Measurements from ENCODE around the gene FAT2. TPM values are rescaled to one million over a fixed set of nuclear protein-coding genes. Genes with fewer than 3 reads are reported as not detected.

Gene FAT2
- total and polyA plus RNA-seq, 2 experiments from 2014 or later = 0.06 to 0.59 TPM

GRCh38 chr5:151618907-151619306, 27.8 kb upstream of the FAT2 start:
- H3K9me3 Mint-ChIP-seq = no peaks in the 10 kb centered on the region
- TF ChIP-seq NANOG (IDR thresholded peaks at IDR 0.05; ENCODE audit: borderline replicate concordance) (no peak), STAT1 (IDR thresholded peaks at IDR 0.05; ENCODE audit: unreplicated experiment) (no peak), JUNB (IDR thresholded peaks at IDR 0.05; ENCODE audit: unreplicated experiment) (no peak), EZH2 (IDR thresholded peaks at IDR 0.05; ENCODE audit: low read depth, unreplicated experiment) (no peak), ZNF331 (CRISPR knock-in tag; IDR thresholded peaks at IDR 0.05; ENCODE audit: low read depth) (no peak), CTCF (conservative IDR thresholded peaks at IDR 0.05; ENCODE audit: low read depth in 2 of 2) (no peak), ZNF114 (CRISPR knock-in tag; IDR thresholded peaks at IDR 0.05) (no peak), CREB1 (CRISPR knock-in tag; IDR thresholded peaks at IDR 0.05; ENCODE audit: low read depth) (no peak), POLR2AphosphoS5 (IDR thresholded peaks at IDR 0.05; ENCODE audit: low read depth) (no peak), EZH2phosphoT487 (IDR thresholded peaks at IDR 0.05; ENCODE audit: unreplicated experiment) (no peak)
- TF ChIP-seq, protein P1, sequence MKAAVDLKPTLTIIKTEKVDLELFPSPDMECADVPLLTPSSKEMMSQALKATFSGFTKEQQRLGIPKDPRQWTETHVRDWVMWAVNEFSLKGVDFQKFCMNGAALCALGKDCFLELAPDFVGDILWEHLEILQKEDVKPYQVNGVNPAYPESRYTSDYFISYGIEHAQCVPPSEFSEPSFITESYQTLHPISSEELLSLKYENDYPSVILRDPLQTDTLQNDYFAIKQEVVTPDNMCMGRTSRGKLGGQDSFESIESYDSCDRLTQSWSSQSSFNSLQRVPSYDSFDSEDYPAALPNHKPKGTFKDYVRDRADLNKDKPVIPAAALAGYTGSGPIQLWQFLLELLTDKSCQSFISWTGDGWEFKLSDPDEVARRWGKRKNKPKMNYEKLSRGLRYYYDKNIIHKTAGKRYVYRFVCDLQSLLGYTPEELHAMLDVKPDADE (IDR thresholded peaks at IDR 0.05) = no peak
- TF ChIP-seq, protein P2, sequence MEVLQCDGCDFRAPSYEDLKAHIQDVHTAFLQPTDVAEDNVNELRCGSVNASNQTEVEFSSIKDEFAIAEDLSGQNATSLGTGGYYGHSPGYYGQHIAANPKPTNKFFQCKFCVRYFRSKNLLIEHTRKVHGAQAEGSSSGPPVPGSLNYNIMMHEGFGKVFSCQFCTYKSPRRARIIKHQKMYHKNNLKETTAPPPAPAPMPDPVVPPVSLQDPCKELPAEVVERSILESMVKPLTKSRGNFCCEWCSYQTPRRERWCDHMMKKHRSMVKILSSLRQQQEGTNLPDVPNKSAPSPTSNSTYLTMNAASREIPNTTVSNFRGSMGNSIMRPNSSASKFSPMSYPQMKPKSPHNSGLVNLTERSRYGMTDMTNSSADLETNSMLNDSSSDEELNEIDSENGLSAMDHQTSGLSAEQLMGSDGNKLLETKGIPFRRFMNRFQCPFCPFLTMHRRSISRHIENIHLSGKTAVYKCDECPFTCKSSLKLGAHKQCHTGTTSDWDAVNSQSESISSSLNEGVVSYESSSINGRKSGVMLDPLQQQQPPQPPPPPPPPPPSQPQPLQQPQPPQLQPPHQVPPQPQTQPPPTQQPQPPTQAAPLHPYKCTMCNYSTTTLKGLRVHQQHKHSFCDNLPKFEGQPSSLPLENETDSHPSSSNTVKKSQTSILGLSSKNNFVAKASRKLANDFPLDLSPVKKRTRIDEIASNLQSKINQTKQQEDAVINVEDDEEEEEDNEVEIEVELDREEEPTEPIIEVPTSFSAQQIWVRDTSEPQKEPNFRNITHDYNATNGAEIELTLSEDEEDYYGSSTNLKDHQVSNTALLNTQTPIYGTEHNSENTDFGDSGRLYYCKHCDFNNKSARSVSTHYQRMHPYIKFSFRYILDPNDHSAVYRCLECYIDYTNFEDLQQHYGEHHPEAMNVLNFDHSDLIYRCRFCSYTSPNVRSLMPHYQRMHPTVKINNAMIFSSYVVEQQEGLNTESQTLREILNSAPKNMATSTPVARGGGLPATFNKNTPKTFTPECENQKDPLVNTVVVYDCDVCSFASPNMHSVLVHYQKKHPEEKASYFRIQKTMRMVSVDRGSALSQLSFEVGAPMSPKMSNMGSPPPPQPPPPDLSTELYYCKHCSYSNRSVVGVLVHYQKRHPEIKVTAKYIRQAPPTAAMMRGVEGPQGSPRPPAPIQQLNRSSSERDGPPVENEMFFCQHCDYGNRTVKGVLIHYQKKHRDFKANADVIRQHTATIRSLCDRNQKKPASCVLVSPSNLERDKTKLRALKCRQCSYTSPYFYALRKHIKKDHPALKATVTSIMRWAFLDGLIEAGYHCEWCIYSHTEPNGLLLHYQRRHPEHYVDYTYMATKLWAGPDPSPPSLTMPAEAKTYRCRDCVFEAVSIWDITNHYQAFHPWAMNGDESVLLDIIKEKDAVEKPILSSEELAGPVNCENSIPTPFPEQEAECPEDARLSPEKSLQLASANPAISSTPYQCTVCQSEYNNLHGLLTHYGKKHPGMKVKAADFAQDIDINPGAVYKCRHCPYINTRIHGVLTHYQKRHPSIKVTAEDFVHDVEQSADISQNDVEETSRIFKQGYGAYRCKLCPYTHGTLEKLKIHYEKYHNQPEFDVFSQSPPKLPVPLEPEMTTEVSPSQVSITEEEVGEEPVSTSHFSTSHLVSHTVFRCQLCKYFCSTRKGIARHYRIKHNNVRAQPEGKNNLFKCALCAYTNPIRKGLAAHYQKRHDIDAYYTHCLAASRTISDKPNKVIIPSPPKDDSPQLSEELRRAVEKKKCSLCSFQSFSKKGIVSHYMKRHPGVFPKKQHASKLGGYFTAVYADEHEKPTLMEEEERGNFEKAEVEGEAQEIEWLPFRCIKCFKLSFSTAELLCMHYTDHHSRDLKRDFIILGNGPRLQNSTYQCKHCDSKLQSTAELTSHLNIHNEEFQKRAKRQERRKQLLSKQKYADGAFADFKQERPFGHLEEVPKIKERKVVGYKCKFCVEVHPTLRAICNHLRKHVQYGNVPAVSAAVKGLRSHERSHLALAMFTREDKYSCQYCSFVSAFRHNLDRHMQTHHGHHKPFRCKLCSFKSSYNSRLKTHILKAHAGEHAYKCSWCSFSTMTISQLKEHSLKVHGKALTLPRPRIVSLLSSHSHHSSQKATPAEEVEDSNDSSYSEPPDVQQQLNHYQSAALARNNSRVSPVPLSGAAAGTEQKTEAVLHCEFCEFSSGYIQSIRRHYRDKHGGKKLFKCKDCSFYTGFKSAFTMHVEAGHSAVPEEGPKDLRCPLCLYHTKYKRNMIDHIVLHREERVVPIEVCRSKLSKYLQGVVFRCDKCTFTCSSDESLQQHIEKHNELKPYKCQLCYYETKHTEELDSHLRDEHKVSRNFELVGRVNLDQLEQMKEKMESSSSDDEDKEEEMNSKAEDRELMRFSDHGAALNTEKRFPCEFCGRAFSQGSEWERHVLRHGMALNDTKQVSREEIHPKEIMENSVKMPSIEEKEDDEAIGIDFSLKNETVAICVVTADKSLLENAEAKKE (CRISPR knock-in tag; IDR thresholded peaks at IDR 0.05) = no peak
- TF ChIP-seq, protein P3, sequence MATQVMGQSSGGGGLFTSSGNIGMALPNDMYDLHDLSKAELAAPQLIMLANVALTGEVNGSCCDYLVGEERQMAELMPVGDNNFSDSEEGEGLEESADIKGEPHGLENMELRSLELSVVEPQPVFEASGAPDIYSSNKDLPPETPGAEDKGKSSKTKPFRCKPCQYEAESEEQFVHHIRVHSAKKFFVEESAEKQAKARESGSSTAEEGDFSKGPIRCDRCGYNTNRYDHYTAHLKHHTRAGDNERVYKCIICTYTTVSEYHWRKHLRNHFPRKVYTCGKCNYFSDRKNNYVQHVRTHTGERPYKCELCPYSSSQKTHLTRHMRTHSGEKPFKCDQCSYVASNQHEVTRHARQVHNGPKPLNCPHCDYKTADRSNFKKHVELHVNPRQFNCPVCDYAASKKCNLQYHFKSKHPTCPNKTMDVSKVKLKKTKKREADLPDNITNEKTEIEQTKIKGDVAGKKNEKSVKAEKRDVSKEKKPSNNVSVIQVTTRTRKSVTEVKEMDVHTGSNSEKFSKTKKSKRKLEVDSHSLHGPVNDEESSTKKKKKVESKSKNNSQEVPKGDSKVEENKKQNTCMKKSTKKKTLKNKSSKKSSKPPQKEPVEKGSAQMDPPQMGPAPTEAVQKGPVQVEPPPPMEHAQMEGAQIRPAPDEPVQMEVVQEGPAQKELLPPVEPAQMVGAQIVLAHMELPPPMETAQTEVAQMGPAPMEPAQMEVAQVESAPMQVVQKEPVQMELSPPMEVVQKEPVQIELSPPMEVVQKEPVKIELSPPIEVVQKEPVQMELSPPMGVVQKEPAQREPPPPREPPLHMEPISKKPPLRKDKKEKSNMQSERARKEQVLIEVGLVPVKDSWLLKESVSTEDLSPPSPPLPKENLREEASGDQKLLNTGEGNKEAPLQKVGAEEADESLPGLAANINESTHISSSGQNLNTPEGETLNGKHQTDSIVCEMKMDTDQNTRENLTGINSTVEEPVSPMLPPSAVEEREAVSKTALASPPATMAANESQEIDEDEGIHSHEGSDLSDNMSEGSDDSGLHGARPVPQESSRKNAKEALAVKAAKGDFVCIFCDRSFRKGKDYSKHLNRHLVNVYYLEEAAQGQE (IDR thresholded peaks at IDR 0.05; ENCODE audit: unreplicated experiment) = no peak
- H3K4me1 Mint-ChIP-seq = peaks cover 37% of the 10 kb centered on the region
- no peak overlapping the region for H3K4me2 ChIP-seq
- ATAC-seq (no peak), DNase-seq (ENCODE audit: low spot score) (peak; percentile 13)
- no peaks in the 10 kb centered on the region for H3F3A ChIP-seq (replicated peaks; ENCODE audit: low read depth)
- peaks cover 6% of the 10 kb centered on the region for H3K27me3 Mint-ChIP-seq (ENCODE audit: insufficient read depth, low read depth, poor library complexity)
- no peaks in the 10 kb centered on the region for H3K9me2 ChIP-seq (ENCODE audit: insufficient read depth)
- 0 out of 2 replicates have a peak overlapping the region, but pooled peaks have one; percentile 34 for H2AFZ ChIP-seq
- no peak overlapping the region for H3K4me3 ChIP-seq
- H3K4me1 ChIP-seq (ENCODE audit: insufficient read depth) = peaks cover 32% of the 10 kb centered on the region
- H3K36me3 Mint-ChIP-seq (ENCODE audit: low read depth) = no peaks in the 10 kb centered on the region
- H3K4me3 Mint-ChIP-seq = no peak overlapping the region
- no peaks in the 10 kb centered on the region for H4K20me1 ChIP-seq (replicated peaks; ENCODE audit: insufficient read depth)
- no peaks in the 10 kb centered on the region for H3K36me3 ChIP-seq (ENCODE audit: insufficient read depth)
- no peaks in the 10 kb centered on the region for H3K79me2 ChIP-seq (replicated peaks; ENCODE audit: insufficient read depth)
- H3K27ac ChIP-seq (ENCODE audit: low read depth) = no peak overlapping the region
- H3K27ac Mint-ChIP-seq = no peak overlapping the region
- H3K27me3 ChIP-seq (ENCODE audit: insufficient read depth) = no peaks in the 10 kb centered on the region
